Neural progenitor cell (in vitro differentiated cells): ENCODE data around the gene PTPN18. TPM values are rescaled to one million over a fixed set of nuclear protein-coding genes. Genes with fewer than 3 reads are reported as not detected.
A peak's percentile ranks its signal among the peaks of the same experiment; 100 is the strongest.

ENCODE experiments used
- DNase-seq: peaks from one replicate; pipeline ENCODE4 v3.0.0-alpha.2; 2016; ENCODE audit warnings: low spot score
- H2AFZ ChIP-seq: fragments of 200-600 bp; sonication (generic); replicated peaks from 2 replicates; pipeline ENCODE4 v1.6.1; 2016; ENCODE audit warnings: antibody characterized with exemption
- H3F3A ChIP-seq: fragments of 200-600 bp; sonication (generic); 2 replicates; pipeline ENCODE4 v1.6.1; 2016; ENCODE audit warnings: antibody characterized with exemption, low read depth
- H3K27ac ChIP-seq: fragments of 200-600 bp; sonication (generic); 2 replicates; pipeline ENCODE4 v1.5.1; 2016; ENCODE audit warnings: mild to moderate bottlenecking
- H3K27me3 ChIP-seq: fragments of 200-600 bp; sonication (generic); 2 replicates; pipeline ENCODE4 v1.6.1; 2016; ENCODE audit warnings: mild to moderate bottlenecking, moderate library complexity
- H3K36me3 ChIP-seq: fragments of 200-600 bp; sonication (generic); 2 replicates; pipeline ENCODE4 v1.5.1; 2016
- H3K4me1 ChIP-seq: fragments of 200-600 bp; sonication (generic); 2 replicates; pipeline ENCODE4 v1.6.1; 2016; ENCODE audit warnings: mixed run types
- H3K4me2 ChIP-seq: fragments of 200-600 bp; sonication (generic); 2 replicates; pipeline ENCODE4 v1.6.1; 2016
- H3K4me3 ChIP-seq: fragments of 200-600 bp; sonication (generic); 2 replicates; pipeline ENCODE4 v1.5.1; 2016
- H3K79me2 ChIP-seq: fragments of 200-600 bp; sonication (generic); 2 replicates; pipeline ENCODE4 v1.6.1; 2016; ENCODE audit warnings: low read depth
- H3K9ac ChIP-seq: fragments of 200-600 bp; sonication (generic); 2 replicates; pipeline ENCODE4 v1.6.1; 2016
- H3K9me3 ChIP-seq: fragments of 200-600 bp; sonication (generic); 2 replicates; pipeline ENCODE4 v1.5.1; 2016; ENCODE audit warnings: low read depth
- H4K20me1 ChIP-seq: fragments of 200-600 bp; sonication (generic); 2 replicates; pipeline ENCODE4 v1.6.1; 2016; ENCODE audit warnings: low read depth
- H3K27ac Mint-ChIP-seq: 3 replicates; pipeline ENCODE4 v1.8.0; 2021; ENCODE audit warnings: mixed read lengths
- H3K27me3 Mint-ChIP-seq: 2 replicates; pipeline ENCODE4 v1.8.0; 2022; ENCODE audit warnings: low read depth, mild to moderate bottlenecking, inconsistent platforms, moderate library complexity, mixed read lengths; ENCODE audit not compliant: insufficient read depth
- H3K36me3 Mint-ChIP-seq: 3 replicates; pipeline ENCODE4 v1.8.0; 2021; ENCODE audit warnings: mixed read lengths
- H3K4me1 Mint-ChIP-seq: 3 replicates; pipeline ENCODE4 v1.8.0; 2021; ENCODE audit warnings: mixed read lengths
- H3K4me3 Mint-ChIP-seq: 3 replicates; pipeline ENCODE4 v1.8.0; 2021; ENCODE audit warnings: mild to moderate bottlenecking, moderate library complexity, mixed read lengths
- H3K9me3 Mint-ChIP-seq: 3 replicates; pipeline ENCODE4 v1.8.0; 2020; ENCODE audit warnings: mixed read lengths
- CTCF ChIP-seq: fragments of 200-600 bp; sonication (generic); IDR thresholded peaks from 2 replicates; pipeline ENCODE4 v1.5.1; 2017; ENCODE audit warnings: antibody characterized with exemption, mild to moderate bottlenecking
- EZH2 ChIP-seq: fragments of 200-600 bp; sonication (generic); IDR thresholded peaks from 2 replicates; pipeline ENCODE4 v1.6.1; 2017; ENCODE audit warnings: antibody characterized with exemption, mild to moderate bottlenecking, moderate library complexity
- EZH2phosphoT487 ChIP-seq: fragments of 200-600 bp; sonication (generic); IDR thresholded peaks from 2 replicates; pipeline ENCODE4 v1.6.1; 2017; ENCODE audit warnings: antibody characterized with exemption
- total RNA-seq: library from RNA; depleted of rRNA; stranded (reverse); fragments of >200 nt; gene quantifications from 2 replicates; pipeline ENCODE4 v1.2.3, GENCODE V29; 2015; ENCODE audit warnings: low replicate concordance

PTPN18 gene
- total RNA-seq, 1 donor from 2014 or later: 4.0 TPM

GRCh38 chr2:130341562-130342019, 14.3 kb upstream of the PTPN18 start:
- Histone ChIP-seq H3K4me3 (peak overlapping the region; percentile 91), H3K4me2 (peak overlapping the region; percentile 84), H3F3A (peaks cover 11% of the 10 kb centered on the region), H3K79me2 (peaks cover 15% of the 10 kb centered on the region), H3K4me1 (peaks cover 11% of the 10 kb centered on the region), H3K36me3 (peaks cover 3% of the 10 kb centered on the region), H2AFZ (peak overlapping the region; percentile 90), H4K20me1 (peaks cover 14% of the 10 kb centered on the region), H3K9me3 (no peaks in the 10 kb centered on the region), H3K9ac (no peak overlapping the region), H3K27me3 (no peaks in the 10 kb centered on the region), H3K27ac (no peak overlapping the region)
- H3K4me3 Mint-ChIP-seq: peak overlapping the region; percentile 100
- peak overlapping the region; percentile 96 for H3K27ac Mint-ChIP-seq
- no peak for DNase-seq
- peaks cover 23% of the 10 kb centered on the region for H3K27me3 Mint-ChIP-seq
- peaks cover 28% of the 10 kb centered on the region for H3K36me3 Mint-ChIP-seq
- TF ChIP-seq CTCF (no peak), EZH2phosphoT487 (no peak), EZH2 (no peak)
- peaks cover 29% of the 10 kb centered on the region for H3K4me1 Mint-ChIP-seq
- peaks cover 7% of the 10 kb centered on the region for H3K9me3 Mint-ChIP-seq

- Histone ChIP-seq H4K20me1 (peaks cover 14% of the 10 kb centered on the region), H2AFZ (peak overlapping the region; percentile 100), H3K4me2 (peak overlapping the region; percentile 84), H3F3A (peaks cover 11% of the 10 kb centered on the region), H3K9me3 (no peaks in the 10 kb centered on the region), H3K36me3 (peaks cover 3% of the 10 kb centered on the region), H3K4me3 (peak overlapping the region; percentile 91), H3K79me2 (peaks cover 15% of the 10 kb centered on the region), H3K27me3 (no peaks in the 10 kb centered on the region), H3K4me1 (peaks cover 11% of the 10 kb centered on the region), H3K27ac (peak overlapping the region; percentile 91), H3K9ac (peak overlapping the region; percentile 22)
- TF ChIP-seq EZH2 (no peak), EZH2phosphoT487 (no peak), CTCF (no peak)
- DNase-seq: peak; percentile 96
- peak overlapping the region; percentile 96 for H3K27ac Mint-ChIP-seq
- peak overlapping the region; percentile 100 for H3K4me3 Mint-ChIP-seq
- H3K9me3 Mint-ChIP-seq: peaks cover 3% of the 10 kb centered on the region
- H3K27me3 Mint-ChIP-seq: peaks cover 18% of the 10 kb centered on the region
- H3K4me1 Mint-ChIP-seq: peaks cover 24% of the 10 kb centered on the region
- peaks cover 29% of the 10 kb centered on the region for H3K36me3 Mint-ChIP-seq
These were observed 13.8 kb upstream of the PTPN18 start for GRCh38 chr2:130342020-130342532.

GRCh38 chr2:130342533-130343275, 13.2 kb upstream of the PTPN18 start, which contains the start of gene IMP4:
TSS of gene IMP4 (plus strand) at chr2:130342897. CDS start at chr2:130342933, 36 bp downstream.
- Mint-ChIP-seq H3K4me3 (peak within 1 kb of the TSS; percentile 100), H3K36me3 (peaks cover 32% of the 10 kb centered on the region)
- peaks cover 3% of the 10 kb centered on the region for H3K36me3 ChIP-seq

More at GRCh38 chr2:130342533-130343275, 13.2 kb upstream of the PTPN18 start, which contains the start of gene IMP4:
- H3K4me1 ChIP-seq: peaks cover 11% of the 10 kb centered on the region
- H3K9me3 ChIP-seq: no peaks in the 10 kb centered on the region
- H3K4me3 ChIP-seq: peak within 1 kb of the TSS; percentile 91
- Mint-ChIP-seq H3K27me3 (peaks cover 12% of the 10 kb centered on the region), H3K27ac (peak within 1 kb of the TSS; percentile 96), H3K9me3 (no peaks in the 10 kb centered on the region), H3K4me1 (peaks cover 18% of the 10 kb centered on the region)
- TF ChIP-seq EZH2phosphoT487 (no peak), EZH2 (peak; percentile 49), CTCF (peak; percentile 44)
- H3K27me3 ChIP-seq: no peaks in the 10 kb centered on the region
- DNase-seq: peak; percentile 99
- H3K9ac ChIP-seq: peak within 1 kb of the TSS; percentile 30
- peaks cover 5% of the 10 kb centered on the region for H3F3A ChIP-seq
- peak within 1 kb of the TSS; percentile 91 for H3K27ac ChIP-seq
- peaks cover 14% of the 10 kb centered on the region for H4K20me1 ChIP-seq
- peaks cover 15% of the 10 kb centered on the region for H3K79me2 ChIP-seq
- peak within 1 kb of the TSS; percentile 100 for H2AFZ ChIP-seq
- peak within 1 kb of the TSS; percentile 88 for H3K4me2 ChIP-seq
